Progenitor cell of endocrine pancreas (in vitro differentiated cells): ENCODE results near the gene IFNA10. TPM values are rescaled to one million over a fixed set of nuclear protein-coding genes. Genes with fewer than 3 reads are reported as not detected.
"Not testable (repeated sequence)": the region's sequence is repeated elsewhere in the genome, so short reads cannot be mapped to it uniquely, and the experiment has no call there.

Experiments used
- DNase-seq: peaks from one replicate; pipeline ENCODE4 v3.0.0; 2021; ENCODE audit warnings: low spot score; ENCODE audit not compliant: unreplicated experiment
- H3K27ac Mint-ChIP-seq: 2 replicates; pipeline ENCODE4 v1.8.0; 2021; ENCODE audit warnings: mild to moderate bottlenecking, moderate library complexity, mixed read lengths
- H3K27me3 Mint-ChIP-seq: 2 replicates; pipeline ENCODE4 v1.8.0; 2021; ENCODE audit warnings: mixed read lengths
- H3K36me3 Mint-ChIP-seq: 2 replicates; pipeline ENCODE4 v1.8.0; 2022; ENCODE audit warnings: mixed read lengths; ENCODE audit not compliant: insufficient read depth
- H3K4me1 Mint-ChIP-seq: 2 replicates; pipeline ENCODE4 v1.8.0; 2021; ENCODE audit warnings: low read depth, mixed read lengths
- H3K4me3 Mint-ChIP-seq: 2 replicates; pipeline ENCODE4 v1.8.0; 2021; ENCODE audit warnings: low read depth, mild to moderate bottlenecking, moderate library complexity, mixed read lengths
- H3K9me3 Mint-ChIP-seq: 2 replicates; pipeline ENCODE4 v1.8.0; 2021; ENCODE audit warnings: low read depth, mixed read lengths
- CTCF ChIP-seq: fragments of 200-600 bp; sonication (generic); IDR thresholded peaks from one replicate; pipeline ENCODE4 v1.5.0; 2021; ENCODE audit warnings: antibody characterized with exemption, mild to moderate bottlenecking; ENCODE audit not compliant: unreplicated experiment
- total RNA-seq: library from RNA; stranded (reverse); gene quantifications from 2 replicates; pipeline ENCODE4 v1.2.1, GENCODE V29; 2021

The IFNA10 gene
- total RNA-seq, 1 donor from 2014 or later, result not detected

GRCh38 chr9:21244836-21245235 lies 37.9 kb upstream of the IFNA10 start:
- H3K27ac Mint-ChIP-seq, result no peak overlapping the region

GRCh38 chr9:21239911-21240310 lies 33.0 kb upstream of the IFNA10 start, which contains the start of gene IFNA14:
Gene IFNA14, minus strand, starts transcription at chr9:21240005. Its CDS starts 70 bp downstream, at chr9:21239935.
- no peak for TF ChIP-seq CTCF
- H3K36me3 Mint-ChIP-seq, result no peaks in the 10 kb centered on the region

More at GRCh38 chr9:21244836-21245235, 37.9 kb upstream of the IFNA10 start:
- peaks cover 30% of the 10 kb centered on the region for H3K27me3 Mint-ChIP-seq
- H3K4me3 Mint-ChIP-seq, result no peak overlapping the region
- DNase-seq, result no peak
- TF ChIP-seq CTCF, result no peak
- H3K9me3 Mint-ChIP-seq, result peaks cover 3% of the 10 kb centered on the region
- H3K36me3 Mint-ChIP-seq, result no peaks in the 10 kb centered on the region
- H3K4me1 Mint-ChIP-seq, result no peaks in the 10 kb centered on the region

GRCh38 chr9:21236360-21236714 lies 29.4 kb upstream of the IFNA10 start:
- not testable (repeated sequence) for H3K4me1 Mint-ChIP-seq, H3K36me3 Mint-ChIP-seq

More at GRCh38 chr9:21239911-21240310, 33.0 kb upstream of the IFNA10 start, which contains the start of gene IFNA14:
- no peak for DNase-seq
- Mint-ChIP-seq H3K4me1 (no peaks in the 10 kb centered on the region), H3K27ac (no peak within 1 kb of the TSS), H3K4me3 (no peak within 1 kb of the TSS), H3K27me3 (peaks cover 56% of the 10 kb centered on the region), H3K9me3 (no peaks in the 10 kb centered on the region)

GRCh38 chr9:21235468-21236359 lies 28.8 kb upstream of the IFNA10 start:
- H3K27ac Mint-ChIP-seq, result not testable (repeated sequence)

More at GRCh38 chr9:21236360-21236714, 29.4 kb upstream of the IFNA10 start:
- H3K27ac Mint-ChIP-seq, H3K4me3 Mint-ChIP-seq, H3K9me3 Mint-ChIP-seq, DNase-seq: not testable (repeated sequence)
- peaks cover 38% of the 10 kb centered on the region for H3K27me3 Mint-ChIP-seq

GRCh38 chr9:21234153-21234687 lies 27.3 kb upstream of the IFNA10 start:
- H3K27ac Mint-ChIP-seq, result no peak overlapping the region
- no peaks in the 10 kb centered on the region for H3K4me1 Mint-ChIP-seq
- DNase-seq, result no peak
- no peak overlapping the region for H3K4me3 Mint-ChIP-seq
- H3K9me3 Mint-ChIP-seq, result no peaks in the 10 kb centered on the region
- no peak for TF ChIP-seq CTCF
- no peaks in the 10 kb centered on the region for H3K36me3 Mint-ChIP-seq
- peaks cover 34% of the 10 kb centered on the region for H3K27me3 Mint-ChIP-seq

More at GRCh38 chr9:21235468-21236359, 28.8 kb upstream of the IFNA10 start:
- DNase-seq, H3K4me3 Mint-ChIP-seq, H3K36me3 Mint-ChIP-seq, H3K4me1 Mint-ChIP-seq, H3K9me3 Mint-ChIP-seq: not testable (repeated sequence)
- TF ChIP-seq CTCF, result peak; percentile 63
- peaks cover 42% of the 10 kb centered on the region for H3K27me3 Mint-ChIP-seq
